CD14-positive monocyte (primary cell): ENCODE results near the gene PLXNB3. TPM values are rescaled to one million over a fixed set of nuclear protein-coding genes. Genes with fewer than 3 reads are reported as not detected.

Experiments used
- DNase-seq, 3 donors: peaks; one replicate each; pipeline ENCODE4 v3.0.0-alpha.2; 2011 to 2022
- H2AFZ ChIP-seq: 2 replicates; pipeline ENCODE4 v1.6.0; 2012; ENCODE audit warnings: mild to moderate bottlenecking, low read depth, low read length, inconsistent platforms; ENCODE audit not compliant: insufficient read depth, poor library complexity, severe bottlenecking
- H3K27ac ChIP-seq, 2 donors: 1 replicate in 1 of 2; 2 replicates in 1 of 2; pipeline ENCODE4 v1.5.1; 2012 to 2013; ENCODE audit warnings: low read length in 2 of 2, control low read depth in 1 of 2, inconsistent platforms in 1 of 2, low read depth in 1 of 2, mild to moderate bottlenecking in 1 of 2
- H3K27me3 ChIP-seq, 2 donors: one replicate each; pipeline versions ENCODE4 v1.6.0 to v1.6.1; 2011 to 2013; ENCODE audit warnings: low read length in 2 of 2; ENCODE audit not compliant: control insufficient read depth in 2 of 2, insufficient read depth in 2 of 2
- H3K36me3 ChIP-seq, 2 donors: replicated peaks in 1 of 2; 1 replicate in 1 of 2; 2 replicates in 1 of 2; pipeline versions ENCODE4 v1.5.1 to v1.6.1; 2012 to 2013; ENCODE audit warnings: low read length in 2 of 2, control low read depth in 1 of 2, inconsistent platforms in 1 of 2, mild to moderate bottlenecking in 1 of 2; ENCODE audit not compliant: insufficient read depth in 2 of 2, control insufficient read depth in 1 of 2
- H3K4me1 ChIP-seq, 2 donors: 1 replicate in 1 of 2; 2 replicates in 1 of 2; pipeline versions ENCODE4 v1.5.1 to v1.6.1; 2012 to 2013; ENCODE audit warnings: low read length in 2 of 2, control low read depth in 1 of 2, inconsistent platforms in 1 of 2, mild to moderate bottlenecking in 1 of 2, moderate library complexity in 1 of 2; ENCODE audit not compliant: insufficient read depth in 2 of 2, control insufficient read depth in 1 of 2
- H3K4me2 ChIP-seq: replicated peaks from 2 replicates; pipeline ENCODE3; 2012; ENCODE audit warnings: low read length, moderate library complexity, mild to moderate bottlenecking; ENCODE audit not compliant: poor library complexity, severe bottlenecking; ENCODE audit errors: extremely low read depth
- H3K4me3 ChIP-seq, 3 experiments: fragments of 200-600 bp in 1 of 3; sonication (generic) in 1 of 3; replicated peaks in 1 of 3; 1 replicate in 2 of 3; 2 replicates in 1 of 3; pipeline ENCODE4 v1.5.1; 2011 to 2013; ENCODE audit warnings: low read length in 3 of 3, mild to moderate bottlenecking in 3 of 3, control low read depth in 2 of 3, low read depth in 2 of 3, inconsistent platforms in 1 of 3, moderate library complexity in 1 of 3
- H3K79me2 ChIP-seq: 2 replicates; pipeline ENCODE4 v1.6.0; 2012; ENCODE audit warnings: mild to moderate bottlenecking, control low read depth, inconsistent platforms, low read length, moderate library complexity; ENCODE audit not compliant: insufficient read depth
- H3K9ac ChIP-seq: 2 replicates; pipeline ENCODE4 v1.6.0; 2017; ENCODE audit warnings: low read length, mild to moderate bottlenecking; ENCODE audit not compliant: insufficient read depth, poor library complexity, severe bottlenecking
- H3K9me3 ChIP-seq, 2 donors: replicated peaks in 1 of 2; 1 replicate in 1 of 2; 2 replicates in 1 of 2; pipeline versions ENCODE4 v1.5.1 to v1.6.1; 2012 to 2013; ENCODE audit warnings: low read length in 2 of 2, control low read depth in 1 of 2; ENCODE audit not compliant: control insufficient read depth in 1 of 2, insufficient read depth in 1 of 2
- H4K20me1 ChIP-seq: 2 replicates; pipeline ENCODE4 v1.6.0; 2012; ENCODE audit warnings: mild to moderate bottlenecking, low read length, control low read depth, moderate library complexity; ENCODE audit not compliant: insufficient read depth
- H3K27ac Mint-ChIP-seq, 7 donors: one replicate each; pipeline ENCODE4 v1.8.0; 2020; ENCODE audit warnings: mild to moderate bottlenecking in 7 of 7, mixed read lengths in 7 of 7, moderate library complexity in 6 of 7, inconsistent platforms in 2 of 7
- H3K27me3 Mint-ChIP-seq, 3 donors: one replicate each; pipeline ENCODE4 v1.8.0; 2021 to 2022; ENCODE audit warnings: low read depth in 3 of 3, mild to moderate bottlenecking in 3 of 3, mixed read lengths in 3 of 3, moderate library complexity in 3 of 3, inconsistent platforms in 1 of 3
- H3K36me3 Mint-ChIP-seq, 2 donors: one replicate each; pipeline ENCODE4 v1.8.0; 2020; ENCODE audit warnings: mixed read lengths in 2 of 2, inconsistent platforms in 1 of 2, mild to moderate bottlenecking in 1 of 2
- H3K4me1 Mint-ChIP-seq: one replicate; pipeline ENCODE4 v1.8.0; 2020; ENCODE audit warnings: mild to moderate bottlenecking, mixed read lengths
- H3K4me3 Mint-ChIP-seq, 2 donors: one replicate each; pipeline ENCODE4 v1.8.0; 2020; ENCODE audit warnings: mild to moderate bottlenecking in 2 of 2, mixed read lengths in 2 of 2, moderate library complexity in 1 of 2
- H3K9me3 Mint-ChIP-seq, 7 donors: one replicate each; pipeline ENCODE4 v1.8.0; 2020 to 2022; ENCODE audit warnings: mixed read lengths in 7 of 7, mild to moderate bottlenecking in 6 of 7, moderate library complexity in 6 of 7, inconsistent platforms in 2 of 7
- WGBS: methylation state at CpG from one replicate; pipeline ENCODE4 v1.1.5; 2013; ENCODE audit warnings: missing lambda C conversion rate; ENCODE audit not compliant: insufficient coverage; 5-methylcytosine and 5-hydroxymethylcytosine counted together
- intact Hi-C, 2 donors: fragments of 100-400 bp; cut with micrococcal nuclease; formaldehyde crosslinking; loops; one replicate each; pipeline versions ENCODE4 v1.15.0 to v1.15.1; 2023
- polyA plus RNA-seq, 3 donors: library from polyadenylated mRNA; depleted of rRNA in 1 of 3; unstranded in 2 of 3; stranded (reverse) in 1 of 3; fragments of 300-500 nt in 2 of 3; fragments of >200 nt in 1 of 3; fragmentation: Illumina TruSeq in 2 of 3; gene quantifications; 1 replicate in 2 of 3; 2 replicates in 1 of 3; pipeline ENCODE4 v1.2.3, GENCODE V29; 2012 to 2021
- TF ChIP-seq, protein P1 (sequence below): fragments of 200-600 bp; IDR thresholded peaks from one replicate; pipeline ENCODE4 v1.8.0; 2022; ENCODE audit warnings: antibody characterized with exemption, mild to moderate bottlenecking

Gene PLXNB3
- polyA plus RNA-seq, 3 donors, result not detected

DNA sequence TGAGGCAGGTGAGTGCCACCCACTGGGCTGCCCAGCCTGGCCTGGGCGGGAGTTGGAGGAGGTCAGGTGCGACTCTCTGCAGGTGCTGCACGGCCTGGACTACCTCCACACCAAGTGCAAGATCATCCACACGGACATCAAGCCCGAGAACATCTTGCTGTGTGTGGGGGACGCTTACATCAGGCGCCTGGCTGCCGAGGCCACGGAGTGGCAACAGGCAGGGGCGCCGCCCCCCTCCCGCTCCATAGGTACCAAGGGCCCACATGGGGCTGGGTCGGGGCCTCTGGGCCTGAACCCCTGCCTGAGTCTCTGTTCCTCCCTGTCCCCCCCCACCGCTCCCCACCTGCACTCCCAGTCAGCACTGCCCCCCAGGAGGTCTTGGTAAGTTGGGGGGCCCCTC lies 18.8 kb downstream of the PLXNB3 start:
- peaks cover 23 to 32% of the 10 kb centered on the region in 2 donors for H3K36me3 Mint-ChIP-seq
- no peak for DNase-seq
- Histone ChIP-seq H3K27me3 (peaks cover 0 to 23% of the 10 kb centered on the region in 2 donors), H2AFZ (no peak overlapping the region), H3K27ac (no peak overlapping the region), H3K79me2 (no peaks in the 10 kb centered on the region), H3K4me1 (no peaks in the 10 kb centered on the region), H4K20me1 (peaks cover 10% of the 10 kb centered on the region), H3K36me3 (peaks cover 26 to 28% of the 10 kb centered on the region in 2 donors), H3K9me3 (no peaks in the 10 kb centered on the region), H3K4me3 (no peak overlapping the region), H3K9ac (no peak overlapping the region), H3K4me2 (no peak overlapping the region)
- no peak overlapping the region for H3K4me3 Mint-ChIP-seq
- H3K9me3 Mint-ChIP-seq, result peaks cover 0 to 6% (median 0%) of the 10 kb centered on the region in 7 donors
- H3K27ac Mint-ChIP-seq, result no peak overlapping the region
- TF ChIP-seq, protein P1, sequence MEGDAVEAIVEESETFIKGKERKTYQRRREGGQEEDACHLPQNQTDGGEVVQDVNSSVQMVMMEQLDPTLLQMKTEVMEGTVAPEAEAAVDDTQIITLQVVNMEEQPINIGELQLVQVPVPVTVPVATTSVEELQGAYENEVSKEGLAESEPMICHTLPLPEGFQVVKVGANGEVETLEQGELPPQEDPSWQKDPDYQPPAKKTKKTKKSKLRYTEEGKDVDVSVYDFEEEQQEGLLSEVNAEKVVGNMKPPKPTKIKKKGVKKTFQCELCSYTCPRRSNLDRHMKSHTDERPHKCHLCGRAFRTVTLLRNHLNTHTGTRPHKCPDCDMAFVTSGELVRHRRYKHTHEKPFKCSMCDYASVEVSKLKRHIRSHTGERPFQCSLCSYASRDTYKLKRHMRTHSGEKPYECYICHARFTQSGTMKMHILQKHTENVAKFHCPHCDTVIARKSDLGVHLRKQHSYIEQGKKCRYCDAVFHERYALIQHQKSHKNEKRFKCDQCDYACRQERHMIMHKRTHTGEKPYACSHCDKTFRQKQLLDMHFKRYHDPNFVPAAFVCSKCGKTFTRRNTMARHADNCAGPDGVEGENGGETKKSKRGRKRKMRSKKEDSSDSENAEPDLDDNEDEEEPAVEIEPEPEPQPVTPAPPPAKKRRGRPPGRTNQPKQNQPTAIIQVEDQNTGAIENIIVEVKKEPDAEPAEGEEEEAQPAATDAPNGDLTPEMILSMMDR, result no peak
- no peaks in the 10 kb centered on the region for H3K4me1 Mint-ChIP-seq
- peaks cover 15 to 27% (median 18%) of the 10 kb centered on the region in 3 donors for H3K27me3 Mint-ChIP-seq
- WGBS, result no CpG with 5 or more reads among the region's 14 CpGs
- intact Hi-C loops, result no loop called here

DNA sequence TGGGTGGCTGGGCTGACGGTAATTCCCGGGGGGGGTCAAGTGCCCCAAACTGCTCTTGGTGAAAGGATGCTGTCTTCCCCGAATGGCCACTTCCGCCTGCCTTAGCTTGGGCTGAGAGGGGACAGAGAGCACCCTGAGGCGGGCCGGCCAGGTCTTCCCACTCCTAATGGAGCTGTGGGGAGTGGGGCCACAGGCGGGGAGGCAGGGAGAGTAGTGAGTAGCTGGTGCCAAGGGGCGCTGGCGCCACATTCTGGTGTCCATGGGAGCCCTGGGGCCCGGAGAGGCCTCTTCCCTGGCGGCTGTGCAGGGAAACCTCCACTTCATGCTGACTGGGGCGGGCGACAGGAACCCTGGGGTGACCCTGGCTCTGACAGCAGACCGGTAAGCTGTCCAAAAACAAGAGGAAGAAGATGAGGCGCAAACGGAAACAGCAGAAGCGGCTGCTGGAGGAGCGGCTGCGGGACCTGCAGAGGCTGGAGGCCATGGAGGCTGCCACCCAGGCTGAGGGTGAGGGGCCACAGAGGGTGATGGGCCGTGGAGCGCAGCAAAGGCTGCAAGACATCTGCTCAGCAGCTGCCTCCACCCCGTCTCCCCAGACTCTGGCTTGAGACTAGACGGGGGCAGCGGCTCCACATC lies 19.4 kb downstream of the PLXNB3 start:
- Histone ChIP-seq H3K4me2 (no peak overlapping the region), H3K27me3 (peaks cover 0 to 23% of the 10 kb centered on the region in 2 donors), H2AFZ (no peak overlapping the region), H3K9ac (no peak overlapping the region), H3K4me3 (no peak overlapping the region), H3K79me2 (no peaks in the 10 kb centered on the region), H3K27ac (no peak overlapping the region), H4K20me1 (peaks cover 14% of the 10 kb centered on the region), H3K36me3 (peaks cover 32 to 33% of the 10 kb centered on the region in 2 donors), H3K4me1 (no peaks in the 10 kb centered on the region), H3K9me3 (no peaks in the 10 kb centered on the region)
- TF ChIP-seq, protein P1, result no peak
- peaks cover 27 to 36% of the 10 kb centered on the region in 2 donors for H3K36me3 Mint-ChIP-seq
- peak overlapping the region in 2 of 7 donors; percentile 18 to 64 for H3K27ac Mint-ChIP-seq
- intact Hi-C loops, result no loop called here
- DNase-seq, result no peak
- H3K4me3 Mint-ChIP-seq, result no peak overlapping the region
- peaks cover 15 to 25% (median 18%) of the 10 kb centered on the region in 3 donors for H3K27me3 Mint-ChIP-seq
- 52% methylated on average over 6 of the region's 24 CpGs for WGBS
- H3K9me3 Mint-ChIP-seq, result peaks cover 0 to 5% (median 0%) of the 10 kb centered on the region in 7 donors
- no peaks in the 10 kb centered on the region for H3K4me1 Mint-ChIP-seq
